NCI-H526 (cell line): ENCODE data around the gene ZNF524.

ENCODE experiments used
- DNase-seq, 2 experiments: peaks; one replicate each; lab custom pipeline; 2025; lab: John Stamatoyannopoulos, UW

ZNF524 gene

GRCh38 chr19:55602104-55603001 is 2.3 kb downstream of the ZNF524 start:
- DNase-seq, result no peak

- DNase-seq, result no peak
These were observed 3.0 kb downstream of the ZNF524 start for GRCh38 chr19:55603115-55603514.

- peak in 1 of 2 experiments; percentile 24 for DNase-seq
These were observed 3.6 kb downstream of the ZNF524 start for GRCh38 chr19:55603581-55604292.

- DNase-seq, result peak; percentile 96 to 100
These were observed 5.1 kb downstream of the ZNF524 start for GRCh38 chr19:55605207-55605636.

- peak; percentile 79 to 91 for DNase-seq
These were observed 5.8 kb downstream of the ZNF524 start, which contains the start of gene ZNF865 for GRCh38 chr19:55605637-55606470. TSS of gene ZNF865 (plus strand) at chr19:55605647. CDS start at chr19:55613619, 7,972 bp downstream.

GRCh38 chr19:55606471-55606787 is 6.3 kb downstream of the ZNF524 start:
- no peak for DNase-seq

GRCh38 chr19:55606817-55607216 is 6.7 kb downstream of the ZNF524 start:
- no peak for DNase-seq

- no peak for DNase-seq
These were observed 9.2 kb downstream of the ZNF524 start for GRCh38 chr19:55609326-55609725.

GRCh38 chr19:55611300-55611982 is 11.4 kb downstream of the ZNF524 start:
- DNase-seq, result no peak

- DNase-seq, result no peak
These were observed 12.0 kb downstream of the ZNF524 start for GRCh38 chr19:55611983-55612645.

GRCh38 chr19:55613396-55613795 is 13.3 kb downstream of the ZNF524 start:
- no peak for DNase-seq

GRCh38 chr19:55613930-55614710 is 14.0 kb downstream of the ZNF524 start:
- DNase-seq, result no peak

GRCh38 chr19:55614711-55615542 is 14.8 kb downstream of the ZNF524 start:
- no peak for DNase-seq

GRCh38 chr19:55615543-55616394 is 15.7 kb downstream of the ZNF524 start:
- DNase-seq, result no peak

GRCh38 chr19:55616395-55616875 is 16.3 kb downstream of the ZNF524 start:
- DNase-seq, result no peak

- no peak for DNase-seq
These were observed 17.3 kb downstream of the ZNF524 start for GRCh38 chr19:55617426-55617825.

GRCh38 chr19:55618426-55618825 is 18.3 kb downstream of the ZNF524 start:
- no peak for DNase-seq

GRCh38 chr19:55619286-55619685 is 19.2 kb downstream of the ZNF524 start:
- no peak for DNase-seq
